Large intestine (tissue), 3 donors: Measurements from ENCODE around the gene SLC22A1. TPM values are rescaled to one million over a fixed set of nuclear protein-coding genes. Genes with fewer than 3 reads are reported as not detected.
"Not testable (repeated sequence)": the region's sequence is repeated elsewhere in the genome, so short reads cannot be mapped to it uniquely, and the experiment has no call there.

Source experiments
- DNase-seq, 2 donors: peaks; one replicate each; pipeline versions ENCODE4 v3.0.0 to v3.0.0-alpha.2; 2013
- H3K27ac ChIP-seq: one replicate; pipeline ENCODE4 v1.5.1; 2013; ENCODE audit warnings: low read length
- H3K27me3 ChIP-seq: 2 replicates; pipeline ENCODE4 v1.6.1; 2013; ENCODE audit warnings: low read length; ENCODE audit not compliant: control insufficient read depth, insufficient read depth
- H3K36me3 ChIP-seq: 2 replicates; pipeline ENCODE4 v1.6.1; 2013; ENCODE audit warnings: low read length; ENCODE audit not compliant: control insufficient read depth, insufficient read depth
- H3K4me1 ChIP-seq: one replicate; pipeline ENCODE4 v1.6.1; 2013; ENCODE audit warnings: low read length; ENCODE audit not compliant: control insufficient read depth, insufficient read depth
- H3K4me3 ChIP-seq: one replicate; pipeline ENCODE4 v1.5.1; 2013; ENCODE audit warnings: low read length
- H3K9me3 ChIP-seq: one replicate; pipeline ENCODE4 v1.6.1; 2013; ENCODE audit warnings: mild to moderate bottlenecking, low read depth, low read length, moderate library complexity; ENCODE audit not compliant: control insufficient read depth
- WGBS: methylation state at CpG from one replicate; pipeline ENCODE4 v1.1.5; 2013; ENCODE audit warnings: low lambda C conversion rate; ENCODE audit not compliant: insufficient coverage; 5-methylcytosine and 5-hydroxymethylcytosine counted together
- polyA plus RNA-seq: library from polyadenylated mRNA; unstranded; fragments of 120-200 nt; gene quantifications from one replicate; pipeline ENCODE4 v1.2.1, GENCODE V29; 2013

Gene SLC22A1
- polyA plus RNA-seq, 1 donor: 0.57 TPM

DNA sequence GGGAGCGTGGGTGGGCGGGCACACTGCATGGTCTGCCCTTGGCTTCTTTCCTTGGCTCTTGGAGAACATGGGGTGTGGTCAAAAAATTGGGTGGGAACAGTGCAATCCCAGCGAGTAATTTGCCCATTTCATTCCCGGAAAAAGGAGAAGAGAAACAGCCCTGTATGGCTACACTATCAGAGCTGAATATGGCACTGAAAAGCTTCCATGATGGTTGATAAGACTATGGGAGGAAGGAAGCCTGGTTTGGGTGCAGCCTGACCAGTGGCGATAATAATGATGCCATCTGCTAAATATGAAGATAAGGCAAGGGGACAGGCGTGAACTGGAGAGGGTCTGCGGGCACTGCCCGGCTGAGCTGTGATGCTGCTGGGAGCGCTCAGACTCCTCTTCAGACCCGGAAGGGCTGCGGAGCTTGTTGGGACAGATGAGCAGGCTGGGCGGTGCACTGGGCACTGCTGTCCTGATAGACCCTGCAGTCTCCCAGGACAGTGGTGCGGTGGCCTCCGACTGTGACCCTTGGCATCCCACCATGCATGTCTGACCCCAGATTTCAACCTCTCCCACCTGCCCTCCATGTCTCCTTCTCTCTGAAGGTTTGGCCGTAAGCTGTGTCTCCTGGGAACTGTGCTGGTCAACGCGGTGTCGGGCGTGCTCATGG is 10.2 kb downstream of the SLC22A1 start:
- WGBS: no CpG with 5 or more reads among the region's 19 CpGs
- Histone ChIP-seq H3K27me3 (no peaks in the 10 kb centered on the region), H3K36me3 (no peaks in the 10 kb centered on the region), H3K9me3 (no peaks in the 10 kb centered on the region), H3K27ac (no peak overlapping the region), H3K4me1 (peaks cover 25% of the 10 kb centered on the region), H3K4me3 (no peak overlapping the region)
- DNase-seq: no peak

DNA sequence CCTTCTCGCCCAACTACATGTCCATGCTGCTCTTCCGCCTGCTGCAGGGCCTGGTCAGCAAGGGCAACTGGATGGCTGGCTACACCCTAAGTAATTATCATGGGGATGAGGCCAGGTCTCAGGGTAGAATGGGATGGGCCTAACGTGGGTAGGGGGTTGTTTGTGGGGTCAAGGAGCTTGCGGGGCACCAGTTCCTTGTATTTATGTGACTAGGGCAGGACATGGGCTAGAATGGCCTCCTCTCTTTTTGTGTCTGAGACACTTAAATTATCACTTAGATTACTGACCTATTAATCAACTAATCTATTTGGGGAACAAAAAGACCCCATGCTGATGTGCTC is 10.7 kb downstream of the SLC22A1 start:
- no peak overlapping the region for H3K27ac ChIP-seq
- no peaks in the 10 kb centered on the region for H3K36me3 ChIP-seq
- H3K4me3 ChIP-seq: no peak overlapping the region
- no peaks in the 10 kb centered on the region for H3K9me3 ChIP-seq
- peaks cover 30% of the 10 kb centered on the region for H3K4me1 ChIP-seq
- DNase-seq: no peak
- no peaks in the 10 kb centered on the region for H3K27me3 ChIP-seq
- whole genome bisulfite sequencing: no CpG with 5 or more reads among the region's 4 CpGs

DNA sequence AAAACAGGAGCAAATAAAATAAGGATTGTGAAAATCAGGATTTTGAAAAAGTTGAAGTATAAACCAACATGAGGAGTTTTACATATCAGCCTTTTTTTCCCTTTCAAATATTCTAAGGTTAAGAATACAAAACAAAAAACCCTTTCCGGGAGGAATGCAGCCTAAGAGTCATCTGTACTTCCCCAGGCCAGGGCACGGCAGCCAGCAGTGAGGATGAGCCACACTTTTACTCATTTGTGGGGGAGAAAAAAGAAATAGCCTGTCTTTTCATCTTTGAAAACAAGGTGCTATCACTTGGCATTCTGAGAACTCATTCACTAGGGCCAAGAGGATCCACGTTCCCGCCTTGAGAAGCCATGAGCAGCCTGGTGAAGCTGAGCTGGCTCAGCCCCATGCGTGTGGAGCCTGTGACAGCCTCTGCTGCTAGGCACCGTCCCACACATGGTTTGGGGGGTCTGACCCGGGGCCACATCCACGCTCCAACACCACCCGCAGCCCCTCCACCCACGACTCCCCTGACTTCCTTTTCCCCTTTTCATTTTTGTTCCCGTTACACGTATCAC is 11.2 kb downstream of the SLC22A1 start:
- no peak overlapping the region for H3K4me3 ChIP-seq
- H3K4me1 ChIP-seq: peaks cover 35% of the 10 kb centered on the region
- DNase-seq: no peak
- no peaks in the 10 kb centered on the region for H3K36me3 ChIP-seq
- H3K27ac ChIP-seq: no peak overlapping the region
- no peaks in the 10 kb centered on the region for H3K9me3 ChIP-seq
- WGBS: 100% methylated on average over 1 of the region's 12 CpGs
- no peaks in the 10 kb centered on the region for H3K27me3 ChIP-seq

DNA sequence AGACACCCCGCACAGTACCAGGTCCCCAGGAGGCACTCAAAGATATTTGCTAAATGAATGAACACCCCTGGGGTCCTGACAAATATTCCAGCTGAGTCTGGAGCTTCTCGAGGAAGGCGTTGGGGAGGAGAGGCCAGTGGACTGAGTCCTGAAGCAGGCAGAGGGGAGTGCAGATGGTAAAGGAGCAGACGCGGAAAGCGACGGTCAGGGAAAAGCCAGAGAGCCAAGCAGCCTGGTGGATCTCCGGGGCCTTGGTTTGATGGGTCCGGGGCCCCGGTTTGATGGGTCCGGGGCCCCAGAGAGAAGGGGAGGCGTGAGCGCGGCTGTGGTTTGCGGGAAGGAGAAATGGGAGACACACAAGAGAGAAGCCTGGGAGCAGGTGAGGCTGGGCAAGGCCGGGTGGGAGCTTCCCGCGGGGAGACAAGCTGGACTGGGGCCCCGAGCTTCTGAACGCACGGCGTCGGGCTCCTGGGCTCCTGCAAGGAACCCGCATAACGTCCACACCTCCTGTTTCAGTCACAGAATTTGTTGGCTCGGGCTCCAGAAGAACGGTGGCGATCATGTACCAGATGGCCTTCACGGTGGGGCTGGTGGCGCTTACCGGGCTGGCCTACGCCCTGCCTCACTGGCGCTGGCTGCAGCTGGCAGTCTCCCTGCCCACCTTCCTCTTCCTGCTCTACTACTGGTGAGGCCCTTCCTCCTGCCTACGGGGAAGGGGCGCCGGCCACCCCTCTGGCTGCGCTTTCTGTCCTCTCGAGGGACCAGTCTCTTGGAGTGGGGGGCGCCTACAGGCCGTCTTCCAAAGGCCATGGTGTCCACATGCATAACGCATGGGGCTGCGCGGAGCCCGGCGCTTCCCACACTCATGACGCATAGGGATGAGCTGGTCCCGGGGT is 12.1 kb downstream of the SLC22A1 start:
- Histone ChIP-seq H3K27me3 (no peaks in the 10 kb centered on the region), H3K36me3 (no peaks in the 10 kb centered on the region), H3K27ac (no peak overlapping the region), H3K9me3 (no peaks in the 10 kb centered on the region), H3K4me3 (no peak overlapping the region), H3K4me1 (peaks cover 43% of the 10 kb centered on the region)
- DNase-seq: no peak
- 83% methylated on average over 4 of the region's 47 CpGs for WGBS

DNA sequence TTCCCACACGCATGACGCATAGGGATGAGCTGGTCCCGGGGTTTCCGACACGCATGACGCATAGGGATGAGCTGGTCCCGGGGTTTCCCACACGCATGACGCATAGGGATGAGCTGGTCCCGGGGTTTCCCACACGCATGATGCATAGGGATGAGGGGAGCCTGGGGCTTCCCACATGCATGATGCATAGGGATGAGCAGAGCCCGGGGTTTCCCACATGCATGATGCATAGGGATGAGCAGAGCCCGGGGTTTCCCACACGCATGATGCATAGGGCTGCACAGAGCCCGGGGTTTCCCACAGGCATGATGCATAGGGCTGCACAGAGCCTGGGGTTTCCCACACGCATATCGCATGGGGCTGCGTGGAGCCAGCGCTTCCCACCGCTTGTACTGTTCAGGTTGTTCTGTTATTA is 12.7 kb downstream of the SLC22A1 start:
- H3K36me3 ChIP-seq: not testable (repeated sequence)

DNA sequence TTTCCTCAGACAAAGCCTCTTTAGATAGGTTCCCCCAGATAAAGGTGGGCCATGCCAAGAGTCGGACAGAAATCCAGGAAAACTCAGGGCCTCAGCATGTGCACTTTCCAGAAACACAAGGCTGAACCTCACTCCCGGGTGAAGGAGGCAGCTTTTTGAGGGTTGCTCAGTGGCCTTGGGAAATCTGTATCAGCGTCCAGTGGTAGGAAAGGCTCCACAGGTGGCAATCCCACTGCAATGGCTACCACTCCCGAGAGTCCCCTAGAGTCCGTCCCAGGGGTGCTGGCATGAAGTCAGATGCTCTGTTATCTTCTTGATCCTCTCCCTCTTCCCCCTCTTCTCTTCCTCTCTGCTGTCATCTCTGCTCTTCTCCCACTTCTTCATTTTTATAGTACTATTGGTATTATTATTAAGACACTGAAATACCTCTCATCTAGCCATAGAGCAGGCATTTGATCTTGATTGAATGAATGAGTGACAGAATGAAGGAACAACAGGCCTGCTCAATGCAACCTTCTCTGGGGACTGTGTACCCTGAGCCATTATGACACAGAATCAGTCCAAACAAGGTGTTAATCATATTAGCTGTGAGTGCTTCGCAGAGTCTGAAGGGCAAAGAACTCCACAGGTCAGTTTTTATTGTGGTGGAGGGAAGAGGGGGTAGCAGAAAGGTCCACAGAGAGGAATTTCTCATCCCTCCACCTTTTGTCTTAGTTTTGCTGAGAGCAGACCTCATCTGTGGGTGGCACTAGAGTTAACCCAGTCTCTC is 13.3 kb downstream of the SLC22A1 start:
- Histone ChIP-seq H3K27me3 (no peaks in the 10 kb centered on the region), H3K27ac (peak overlapping the region; percentile 70), H3K9me3 (no peaks in the 10 kb centered on the region), H3K36me3 (no peaks in the 10 kb centered on the region), H3K4me1 (peaks cover 47% of the 10 kb centered on the region), H3K4me3 (no peak overlapping the region)
- DNase-seq: peak; percentile 56 to 86
- no CpG with 5 or more reads among the region's 6 CpGs for WGBS

More for the DNA sequence above, 12.7 kb downstream of the SLC22A1 start:
- H3K4me1 ChIP-seq: peaks cover 47% of the 10 kb centered on the region
- H3K27me3 ChIP-seq, DNase-seq, H3K9me3 ChIP-seq, H3K4me3 ChIP-seq: not testable (repeated sequence)
- H3K27ac ChIP-seq: peak overlapping the region; percentile 70
- WGBS: no CpG with 5 or more reads among the region's 20 CpGs

DNA sequence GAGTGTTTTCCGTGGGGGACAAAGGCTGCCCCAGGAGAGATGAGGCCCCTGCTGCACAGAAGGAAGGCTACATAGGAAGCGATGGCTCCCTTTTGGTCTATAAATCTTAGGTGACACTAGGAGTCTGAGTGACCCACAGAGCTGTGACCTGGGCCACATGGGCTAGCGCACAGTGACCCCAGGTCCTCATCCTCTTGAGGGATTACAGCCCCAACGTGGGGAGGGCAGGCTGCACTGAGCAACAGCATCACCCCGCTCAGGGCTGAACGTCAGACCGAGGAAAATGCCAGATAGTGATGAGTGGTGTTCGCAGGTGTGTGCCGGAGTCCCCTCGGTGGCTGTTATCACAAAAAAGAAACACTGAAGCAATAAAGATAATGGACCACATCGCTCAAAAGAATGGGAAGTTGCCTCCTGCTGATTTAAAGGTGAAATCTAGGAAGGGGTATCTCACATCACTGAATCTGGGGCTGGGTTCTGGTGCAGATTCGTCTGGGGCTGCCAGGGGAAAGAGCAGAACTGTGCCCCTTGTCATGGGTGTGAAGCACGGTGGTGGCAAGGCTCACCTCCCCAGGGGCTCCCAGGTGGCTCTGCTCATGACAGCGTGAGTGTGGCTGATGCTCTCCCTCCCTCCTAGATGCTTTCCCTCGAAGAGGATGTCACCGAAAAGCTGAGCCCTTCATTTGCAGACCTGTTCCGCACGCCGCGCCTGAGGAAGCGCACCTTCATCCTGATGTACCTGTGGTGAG is 14.5 kb downstream of the SLC22A1 start:
- no peaks in the 10 kb centered on the region for H3K36me3 ChIP-seq
- H3K4me3 ChIP-seq: no peak overlapping the region
- DNase-seq: peak in 1 of 2 donors; percentile 55
- WGBS: no CpG with 5 or more reads among the region's 21 CpGs
- H3K4me1 ChIP-seq: peaks cover 47% of the 10 kb centered on the region
- peak overlapping the region; percentile 70 for H3K27ac ChIP-seq
- no peaks in the 10 kb centered on the region for H3K27me3 ChIP-seq
- no peaks in the 10 kb centered on the region for H3K9me3 ChIP-seq

DNA sequence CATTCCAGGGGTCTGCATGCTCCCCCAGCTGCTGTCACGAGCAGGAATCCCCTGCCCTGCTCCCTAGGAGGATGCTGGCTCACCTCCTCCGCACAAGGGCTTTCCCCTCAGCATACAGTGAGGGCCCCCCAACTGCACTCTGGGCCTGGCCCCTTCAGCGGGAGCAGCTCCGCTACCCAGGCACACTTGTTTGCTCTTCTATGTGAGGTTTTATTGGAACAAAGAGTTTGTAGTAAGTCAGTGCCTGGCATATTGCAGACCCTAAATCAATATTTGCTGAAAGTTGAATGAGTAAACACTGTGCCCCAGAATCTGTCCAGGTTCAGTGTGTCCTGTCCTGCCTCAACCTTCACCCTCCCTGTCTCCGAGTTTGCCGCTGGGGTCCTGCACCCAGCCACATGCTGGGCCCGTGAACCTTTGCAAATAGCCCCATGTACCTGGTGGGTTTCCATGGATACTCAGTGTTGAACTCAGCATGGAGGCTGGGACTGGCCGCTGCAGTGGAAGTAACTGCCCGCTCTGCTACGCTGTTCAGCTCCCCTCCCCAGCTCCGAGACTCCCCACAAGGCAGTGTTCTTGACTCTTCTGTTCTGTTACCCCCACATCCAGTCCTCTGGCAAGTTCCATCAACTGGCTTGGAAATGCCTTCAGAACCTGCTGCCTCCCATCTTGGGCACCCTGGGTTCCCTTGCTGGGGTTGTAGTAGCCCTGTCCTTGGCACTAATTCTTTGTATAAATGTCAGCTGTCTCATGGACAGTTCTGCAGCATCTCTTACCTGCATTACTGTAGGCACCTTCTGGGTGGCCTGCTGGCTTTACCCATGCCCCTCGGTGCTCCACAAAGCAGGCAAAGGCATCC is 15.7 kb downstream of the SLC22A1 start:
- Histone ChIP-seq H3K36me3 (no peaks in the 10 kb centered on the region), H3K9me3 (no peaks in the 10 kb centered on the region), H3K4me3 (no peak overlapping the region), H3K27me3 (no peaks in the 10 kb centered on the region), H3K27ac (no peak overlapping the region), H3K4me1 (peaks cover 47% of the 10 kb centered on the region)
- no peak for DNase-seq
- WGBS: 100% methylated on average over 1 of the region's 12 CpGs
